ENCODE data around the gene GNG7.

The GNG7 gene

GRCh38 chr19:2591537-2592291, 110.8 kb downstream of the GNG7 start:
- Histone ChIP-seq H2AFZ (ENCODE audit: insufficient read depth, low read length, poor library complexity) (no peak overlapping the region), H3K79me1 (ENCODE audit: low read length) (no peaks in the 10 kb centered on the region), H3K4me1 (ENCODE audit: control insufficient read depth in 1 of 2, insufficient read depth in 2 of 2, low read length in 2 of 2) (peaks cover 4 to 8% of the 10 kb centered on the region in 2 experiments), H3K4ac (ENCODE audit: low read depth, low read length) (no peak overlapping the region), H4K91ac (ENCODE audit: low read depth, low read length) (no peak overlapping the region), H3K27me3 (ENCODE audit: insufficient read depth, low read length) (no peaks in the 10 kb centered on the region), H2BK5ac (ENCODE audit: low read depth, low read length, poor library complexity) (no peak overlapping the region), H4K12ac (ENCODE audit: low read depth, low read length) (no peak overlapping the region), H3K36me3 (ENCODE audit: control insufficient read depth in 1 of 2, insufficient read depth in 2 of 2, low read length in 2 of 2) (no peaks in the 10 kb centered on the region), H3K27ac (ENCODE audit: low read depth, low read length) (no peak overlapping the region), H3K9ac (ENCODE audit: low read length) (no peak overlapping the region), H4K8ac (ENCODE audit: low read depth, low read length) (no peak overlapping the region), H3K18ac (ENCODE audit: low read length) (no peak overlapping the region), H2BK120ac (ENCODE audit: insufficient read depth, low read length, poor library complexity) (no peak overlapping the region), H3K4me3 (ENCODE audit: low read depth, low read length) (no peak overlapping the region), H3K9me3 (ENCODE audit: insufficient read depth, low read depth, low read length) (no peaks in the 10 kb centered on the region), H2BK12ac (ENCODE audit: low read length) (no peak overlapping the region), H3K14ac (ENCODE audit: low read length) (no peak overlapping the region), H2AK5ac (ENCODE audit: low read length) (no peak overlapping the region), H3K4me2 (ENCODE audit: low read length) (no peak overlapping the region), H3K79me2 (ENCODE audit: control insufficient read depth, insufficient read depth, low read length, poor library complexity) (no peaks in the 10 kb centered on the region), H3K23ac (ENCODE audit: low read length) (no peak overlapping the region)
- no CpG with 5 or more reads among the region's 3 CpGs for WGBS (ENCODE audit: extremely low coverage, insufficient coverage, insufficient read length)
- DNase-seq, result no peak

- Histone ChIP-seq H3K27me3 (ENCODE audit: insufficient read depth, low read length) (no peaks in the 10 kb centered on the region), H4K12ac (ENCODE audit: low read depth, low read length) (no peak overlapping the region), H3K14ac (ENCODE audit: low read length) (no peak overlapping the region), H3K23ac (ENCODE audit: low read length) (no peak overlapping the region), H3K9me3 (ENCODE audit: insufficient read depth, low read depth, low read length) (no peaks in the 10 kb centered on the region), H2BK120ac (ENCODE audit: insufficient read depth, low read length, poor library complexity) (no peak overlapping the region), H2BK5ac (ENCODE audit: low read depth, low read length, poor library complexity) (no peak overlapping the region), H3K18ac (ENCODE audit: low read length) (no peak overlapping the region), H3K9ac (ENCODE audit: low read length) (no peak overlapping the region), H2AFZ (ENCODE audit: insufficient read depth, low read length, poor library complexity) (no peak overlapping the region), H2AK5ac (ENCODE audit: low read length) (no peak overlapping the region), H3K79me1 (ENCODE audit: low read length) (no peaks in the 10 kb centered on the region), H3K4me1 (ENCODE audit: control insufficient read depth in 1 of 2, insufficient read depth in 2 of 2, low read length in 2 of 2) (peaks cover 4 to 8% of the 10 kb centered on the region in 2 experiments), H3K36me3 (ENCODE audit: control insufficient read depth in 1 of 2, insufficient read depth in 2 of 2, low read length in 2 of 2) (no peaks in the 10 kb centered on the region), H2BK12ac (ENCODE audit: low read length) (no peak overlapping the region), H3K4me3 (ENCODE audit: low read depth, low read length) (no peak overlapping the region), H3K79me2 (ENCODE audit: control insufficient read depth, insufficient read depth, low read length, poor library complexity) (no peaks in the 10 kb centered on the region), H3K4me2 (ENCODE audit: low read length) (no peak overlapping the region), H4K8ac (ENCODE audit: low read depth, low read length) (no peak overlapping the region), H3K27ac (ENCODE audit: low read depth, low read length) (no peak overlapping the region), H3K4ac (ENCODE audit: low read depth, low read length) (no peak overlapping the region), H4K91ac (ENCODE audit: low read depth, low read length) (no peak overlapping the region)
- 100% methylated on average over 1 of the region's 9 CpGs for WGBS (ENCODE audit: extremely low coverage, insufficient coverage, insufficient read length)
- no peak for DNase-seq
Measured at GRCh38 chr19:2590630-2591399, 111.7 kb downstream of the GNG7 start.

- H2AFZ ChIP-seq (ENCODE audit: insufficient read depth, low read length, poor library complexity), result no peak overlapping the region
- no peak overlapping the region for H3K4me2 ChIP-seq (ENCODE audit: low read length)
- no peak overlapping the region for H2AK5ac ChIP-seq (ENCODE audit: low read length)
- no peak overlapping the region for H3K9ac ChIP-seq (ENCODE audit: low read length)
- H3K27me3 ChIP-seq (ENCODE audit: insufficient read depth, low read length), result no peaks in the 10 kb centered on the region
- H3K9me3 ChIP-seq (ENCODE audit: insufficient read depth, low read depth, low read length), result no peaks in the 10 kb centered on the region
- H3K36me3 ChIP-seq (ENCODE audit: control insufficient read depth in 1 of 2, insufficient read depth in 2 of 2, low read length in 2 of 2), result no peaks in the 10 kb centered on the region
- WGBS (ENCODE audit: extremely low coverage, insufficient coverage, insufficient read length), result no CpG with 5 or more reads among the region's 10 CpGs
- no peak overlapping the region for H3K4me3 ChIP-seq (ENCODE audit: low read depth, low read length)
- no peak overlapping the region for H3K18ac ChIP-seq (ENCODE audit: low read length)
- H3K79me1 ChIP-seq (ENCODE audit: low read length), result no peaks in the 10 kb centered on the region
- no peak overlapping the region for H2BK5ac ChIP-seq (ENCODE audit: low read depth, low read length, poor library complexity)
- H3K4ac ChIP-seq (ENCODE audit: low read depth, low read length), result no peak overlapping the region
- H3K23ac ChIP-seq (ENCODE audit: low read length), result no peak overlapping the region
- H2BK120ac ChIP-seq (ENCODE audit: insufficient read depth, low read length, poor library complexity), result no peak overlapping the region
- H3K79me2 ChIP-seq (ENCODE audit: control insufficient read depth, insufficient read depth, low read length, poor library complexity), result no peaks in the 10 kb centered on the region
- H2BK12ac ChIP-seq (ENCODE audit: low read length), result no peak overlapping the region
- H4K91ac ChIP-seq (ENCODE audit: low read depth, low read length), result no peak overlapping the region
- no peak for DNase-seq
- no peak overlapping the region for H3K27ac ChIP-seq (ENCODE audit: low read depth, low read length)
- no peak overlapping the region for H4K12ac ChIP-seq (ENCODE audit: low read depth, low read length)
- no peak overlapping the region for H3K14ac ChIP-seq (ENCODE audit: low read length)
- no peak overlapping the region for H4K8ac ChIP-seq (ENCODE audit: low read depth, low read length)
- peaks cover 4 to 8% of the 10 kb centered on the region in 2 experiments for H3K4me1 ChIP-seq (ENCODE audit: control insufficient read depth in 1 of 2, insufficient read depth in 2 of 2, low read length in 2 of 2)
Measured at GRCh38 chr19:2589441-2589840, 113.1 kb downstream of the GNG7 start.

GRCh38 chr19:2588081-2588777, 114.3 kb downstream of the GNG7 start:
- Histone ChIP-seq H2BK12ac (ENCODE audit: low read length) (peak overlapping the region; percentile 11), H3K36me3 (ENCODE audit: control insufficient read depth in 1 of 2, insufficient read depth in 2 of 2, low read length in 2 of 2) (no peaks in the 10 kb centered on the region), H3K14ac (ENCODE audit: low read length) (peak overlapping the region; percentile 4), H4K91ac (ENCODE audit: low read depth, low read length) (peak overlapping the region; percentile 25), H2AK5ac (ENCODE audit: low read length) (no peak overlapping the region), H4K8ac (ENCODE audit: low read depth, low read length) (no peak overlapping the region), H3K4me2 (ENCODE audit: low read length) (no peak overlapping the region), H3K27me3 (ENCODE audit: insufficient read depth, low read length) (no peaks in the 10 kb centered on the region), H3K9me3 (ENCODE audit: insufficient read depth, low read depth, low read length) (no peaks in the 10 kb centered on the region), H3K79me1 (ENCODE audit: low read length) (no peaks in the 10 kb centered on the region), H4K12ac (ENCODE audit: low read depth, low read length) (no peak overlapping the region), H2AFZ (ENCODE audit: insufficient read depth, low read length, poor library complexity) (no peak overlapping the region), H3K9ac (ENCODE audit: low read length) (peak overlapping the region; percentile 39), H3K79me2 (ENCODE audit: control insufficient read depth, insufficient read depth, low read length, poor library complexity) (no peaks in the 10 kb centered on the region), H2BK120ac (ENCODE audit: insufficient read depth, low read length, poor library complexity) (no peak overlapping the region), H3K4me3 (ENCODE audit: low read depth, low read length) (no peak overlapping the region), H3K23ac (ENCODE audit: low read length) (no peak overlapping the region), H3K4ac (ENCODE audit: low read depth, low read length) (no peak overlapping the region), H3K18ac (ENCODE audit: low read length) (no peak overlapping the region), H3K4me1 (ENCODE audit: control insufficient read depth in 1 of 2, insufficient read depth in 2 of 2, low read length in 2 of 2) (peaks cover 4 to 8% of the 10 kb centered on the region in 2 experiments), H2BK5ac (ENCODE audit: low read depth, low read length, poor library complexity) (no peak overlapping the region), H3K27ac (ENCODE audit: low read depth, low read length) (no peak overlapping the region)
- no CpG with 5 or more reads among the region's 30 CpGs for WGBS (ENCODE audit: extremely low coverage, insufficient coverage, insufficient read length)
- DNase-seq, result no peak
